ENCODE measurements around the gene CLRN1.

Gene CLRN1

DNA sequence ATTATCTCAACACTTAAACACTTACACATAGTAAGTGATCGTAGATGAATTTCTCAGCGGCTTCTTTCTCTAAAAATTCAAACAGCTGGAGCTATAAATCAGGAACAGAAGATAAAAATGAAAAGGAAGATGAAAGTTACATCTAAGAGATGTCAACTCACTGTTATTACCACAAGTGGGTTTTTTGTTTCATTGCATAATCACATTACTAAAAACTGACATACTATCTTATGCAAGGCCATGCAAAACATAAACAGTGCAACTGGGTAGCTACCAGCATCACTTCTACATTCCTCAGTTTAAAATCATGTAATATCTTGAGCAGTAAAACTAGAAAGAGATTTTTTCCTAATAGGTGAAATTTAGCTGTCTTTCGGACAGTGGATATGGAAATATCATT lies 82.2 kb downstream of the CLRN1 start:
- H3K4me3 ChIP-seq (ENCODE audit: low read length) = no peak overlapping the region
- TF ChIP-seq ZNF274 (IDR thresholded peaks at IDR 0.05; ENCODE audit: low read depth, low read length) = no peak

DNA sequence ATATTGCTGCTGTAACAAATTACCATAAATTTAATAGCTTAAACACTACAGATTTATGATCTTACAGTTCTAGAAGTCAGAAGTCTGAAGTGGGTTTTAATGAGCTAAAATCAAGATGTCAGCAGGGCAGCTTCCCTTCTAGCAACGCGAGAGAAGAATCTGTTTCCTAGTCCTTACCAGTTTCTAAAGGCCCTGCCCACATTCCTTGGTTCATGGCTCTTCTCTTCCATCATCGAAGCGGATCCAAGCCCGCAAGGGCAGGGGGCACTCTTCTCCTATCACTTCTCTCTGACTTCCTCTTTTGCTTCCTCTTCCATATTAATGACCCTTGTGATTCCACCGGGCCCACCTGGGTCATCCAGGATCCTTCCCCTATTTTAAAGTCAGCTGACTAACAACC lies 83.4 kb downstream of the CLRN1 start:
- TF ChIP-seq ZNF274 (IDR thresholded peaks at IDR 0.05; ENCODE audit: low read depth, low read length) = no peak
- H3K4me3 ChIP-seq (ENCODE audit: low read length) = no peak overlapping the region

DNA sequence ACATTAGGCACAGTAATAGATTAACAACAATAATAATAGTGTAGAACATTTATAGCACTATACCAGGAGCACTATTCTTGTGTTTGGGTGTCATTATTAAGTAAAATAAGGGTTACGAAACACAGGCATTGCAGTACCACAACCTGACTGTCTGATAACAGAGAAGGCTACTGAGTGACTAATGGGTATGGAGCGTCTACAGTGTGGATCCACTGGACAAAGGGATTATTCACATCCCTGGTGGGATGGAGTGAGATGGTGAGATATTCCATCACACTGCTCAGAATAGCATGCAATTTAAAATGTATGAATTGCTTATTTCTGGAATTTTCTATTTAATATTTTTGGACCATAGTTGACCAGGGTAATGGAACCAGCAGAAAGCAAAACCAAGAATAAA lies 85.5 kb downstream of the CLRN1 start:
- no peak overlapping the region for H3K4me3 ChIP-seq (ENCODE audit: low read length)
- TF ChIP-seq ZNF274 (IDR thresholded peaks at IDR 0.05; ENCODE audit: low read depth, low read length) = no peak

DNA sequence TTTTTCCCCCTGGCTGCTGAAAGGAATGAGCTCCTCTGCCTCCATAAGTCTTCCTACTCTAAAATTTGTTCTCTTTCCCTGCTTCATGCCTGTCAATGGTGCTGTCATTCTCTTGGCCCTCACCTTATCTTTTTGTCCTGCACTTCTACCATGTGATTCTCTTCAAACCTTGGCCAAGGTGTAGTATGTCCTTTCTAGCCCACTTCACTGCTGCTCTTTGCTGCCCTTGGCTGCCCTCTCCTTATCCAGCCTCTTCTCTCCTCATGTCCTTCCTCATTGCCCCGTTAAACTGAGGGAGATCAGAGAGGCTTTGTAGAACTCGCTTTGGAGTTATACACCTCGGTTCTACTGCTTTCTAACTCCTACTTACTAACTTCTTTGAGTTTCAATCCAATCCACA lies 87.0 kb downstream of the CLRN1 start:
- TF ChIP-seq ZNF274 (IDR thresholded peaks at IDR 0.05; ENCODE audit: low read depth, low read length) = no peak
- no peak overlapping the region for H3K4me3 ChIP-seq (ENCODE audit: low read length)

DNA sequence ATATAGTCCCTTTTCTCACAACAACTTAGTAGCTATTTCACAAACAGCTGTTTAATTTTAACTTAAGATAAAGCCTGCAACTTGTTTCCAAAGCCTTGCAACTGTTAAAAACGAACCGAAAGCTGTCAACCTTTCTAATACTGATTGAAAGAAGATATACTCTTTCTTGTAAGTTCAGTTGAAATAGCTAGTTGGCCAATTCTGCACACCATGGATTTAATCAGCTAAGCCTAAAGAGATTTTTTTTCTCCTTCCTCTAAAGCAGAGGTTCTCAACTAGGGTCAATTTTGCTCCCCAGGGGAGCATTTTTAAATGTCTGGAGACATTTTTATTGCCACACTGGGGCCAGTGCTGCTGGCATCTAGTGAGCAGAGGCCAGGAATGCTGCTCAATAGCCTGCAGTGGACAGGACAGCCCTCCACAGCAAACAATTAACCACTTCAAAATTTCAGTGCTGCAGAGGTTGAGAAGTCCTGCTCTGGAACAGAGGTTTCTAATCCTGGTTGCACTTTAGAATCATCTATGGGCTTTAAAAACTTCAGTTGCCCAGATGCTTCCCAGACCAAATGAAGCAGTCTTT lies 93.4 kb downstream of the CLRN1 start:
- TF ChIP-seq ZNF274 (IDR thresholded peaks at IDR 0.05; ENCODE audit: low read depth, low read length) = no peak
- H3K4me3 ChIP-seq (ENCODE audit: low read length) = no peak overlapping the region

DNA sequence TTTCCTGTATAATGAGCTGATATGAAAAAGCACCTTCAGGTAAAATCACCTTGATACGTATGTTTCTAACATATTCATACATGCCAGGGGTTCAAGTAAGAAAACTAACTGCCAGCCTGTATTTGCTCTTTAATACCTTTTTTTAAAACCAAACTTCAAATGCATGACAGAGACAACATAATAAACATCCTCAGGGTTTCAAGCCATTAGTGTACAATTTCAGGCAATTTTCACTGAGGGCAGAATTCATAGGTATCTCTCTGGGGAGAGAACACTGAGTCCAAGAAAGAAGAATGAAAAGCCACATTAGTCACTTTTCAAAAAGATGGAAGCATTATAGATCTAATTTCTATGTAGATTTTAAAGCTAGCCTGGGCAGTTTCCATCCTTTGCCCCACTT lies 94.2 kb downstream of the CLRN1 start:
- no peak overlapping the region for H3K4me3 ChIP-seq (ENCODE audit: low read length)
- no peak for TF ChIP-seq ZNF274 (IDR thresholded peaks at IDR 0.05; ENCODE audit: low read depth, low read length)

DNA sequence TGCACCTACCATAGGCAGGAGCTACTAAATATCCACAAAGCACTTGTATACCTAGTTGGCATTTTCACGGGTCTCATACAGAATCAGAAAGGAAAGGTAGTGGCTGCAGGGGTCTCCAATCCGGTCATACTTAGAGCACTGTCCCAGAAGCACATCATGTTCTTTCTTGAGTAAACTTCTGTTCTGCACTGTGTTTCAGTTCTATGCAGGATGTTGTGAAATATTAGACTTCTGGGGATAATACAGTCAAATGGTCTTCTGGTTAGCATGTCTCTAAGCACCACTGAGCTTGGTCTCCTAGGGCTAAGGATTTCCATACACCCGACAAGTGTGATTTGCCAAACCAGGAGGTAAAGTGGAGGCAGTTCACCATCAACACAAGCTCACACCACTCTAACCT lies 95.2 kb downstream of the CLRN1 start:
- no peak overlapping the region for H3K4me3 ChIP-seq (ENCODE audit: low read length)
- TF ChIP-seq ZNF274 (IDR thresholded peaks at IDR 0.05; ENCODE audit: low read depth, low read length) = no peak

DNA sequence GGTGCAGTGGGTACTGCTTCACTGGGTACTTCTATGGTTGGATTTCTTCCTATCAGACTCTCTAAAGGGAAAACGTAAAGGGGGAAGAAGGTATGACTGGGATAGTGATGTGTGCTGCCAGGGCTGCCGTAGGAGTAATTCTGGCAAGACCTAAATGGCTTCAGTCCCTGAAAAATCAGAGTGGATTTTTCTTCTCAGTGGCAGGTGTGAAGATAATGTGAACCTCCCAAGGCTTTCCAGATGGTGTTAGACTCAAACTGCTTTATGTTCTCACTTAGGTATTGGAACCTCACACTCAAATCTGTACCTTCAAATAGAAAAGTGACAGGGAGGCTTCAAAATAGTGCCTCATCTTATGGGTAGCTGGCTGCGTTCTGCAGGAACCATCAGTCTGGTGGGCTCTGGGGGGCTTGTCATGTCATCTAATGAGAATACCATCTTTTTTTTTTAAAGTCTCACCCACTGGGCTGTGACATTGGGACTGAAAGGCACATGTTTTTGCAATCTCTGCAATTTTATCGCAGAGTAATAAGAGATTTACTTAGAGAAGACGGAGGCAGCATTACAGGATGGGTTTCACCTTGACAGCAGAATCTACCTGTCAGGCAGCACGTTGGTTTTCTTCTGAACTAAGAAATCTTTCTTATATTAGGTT lies 95.8 kb downstream of the CLRN1 start:
- TF ChIP-seq ZNF274 (IDR thresholded peaks at IDR 0.05; ENCODE audit: low read depth, low read length) = no peak
- H3K4me3 ChIP-seq (ENCODE audit: low read length) = no peak overlapping the region

Measured in GM08714 (cell line).